Activated T-cell treated with anti-CD3 and anti-CD28 coated beads, Interleukin-2, amount 50 U/mL, for 72 hours (primary cell): Measurements from ENCODE around the gene ZKSCAN3. TPM values are rescaled to one million over a fixed set of nuclear protein-coding genes. Genes with fewer than 3 reads are reported as not detected.
"Not testable (repeated sequence)": the region's sequence is repeated elsewhere in the genome, so short reads cannot be mapped to it uniquely, and the experiment has no call there.

Experiments
- ATAC-seq, 2 donors: fragments of 150-1000 bp; cut with Tn5 transposase; replicated peaks in 1 of 2; 2 replicates each; pipeline ENCODE4 v1.10.0; 2021; ENCODE audit warnings: moderate library complexity in 2 of 2, mild to moderate bottlenecking in 1 of 2
- DNase-seq, 2 donors: peaks; one replicate each; pipeline ENCODE4 v3.0.0; 2021 to 2022; ENCODE audit warnings: mixed read lengths in 1 of 2
- H3K27ac Mint-ChIP-seq: one replicate; pipeline ENCODE4 v1.8.0; 2022; ENCODE audit warnings: mild to moderate bottlenecking, moderate library complexity, mixed read lengths
- H3K27me3 Mint-ChIP-seq: one replicate; pipeline ENCODE4 v1.8.0; 2022; ENCODE audit warnings: low read depth, mixed read lengths
- H3K36me3 Mint-ChIP-seq, 2 donors: one replicate each; pipeline ENCODE4 v1.8.0; 2022; ENCODE audit warnings: mixed read lengths in 2 of 2, mild to moderate bottlenecking in 1 of 2; ENCODE audit not compliant: insufficient read depth in 2 of 2
- H3K4me1 Mint-ChIP-seq: one replicate; pipeline ENCODE4 v1.8.0; 2022; ENCODE audit warnings: low read depth, mixed read lengths
- H3K4me3 Mint-ChIP-seq, 2 donors: one replicate each; pipeline ENCODE4 v1.8.0; 2022; ENCODE audit warnings: mild to moderate bottlenecking in 2 of 2, mixed read lengths in 2 of 2, moderate library complexity in 2 of 2
- H3K9me3 Mint-ChIP-seq, 2 donors: one replicate each; pipeline ENCODE4 v1.8.0; 2022; ENCODE audit warnings: mixed read lengths in 2 of 2
- total RNA-seq, 2 donors: library from RNA; stranded (reverse); gene quantifications; one replicate each; pipeline ENCODE4 v1.2.3, GENCODE V29; 2022

Gene ZKSCAN3
- total RNA-seq, 2 donors from 2014 or later = 3.3 to 5.2 TPM

- DNase-seq = no peak
- no peak for ATAC-seq
- Mint-ChIP-seq H3K9me3 (no peaks in the 10 kb centered on the region), H3K4me3 (peak overlapping the region; percentile 94 to 97), H3K27me3 (peaks cover 9% of the 10 kb centered on the region), H3K36me3 (peaks cover 2 to 4% of the 10 kb centered on the region in 2 donors), H3K4me1 (peaks cover 42% of the 10 kb centered on the region), H3K27ac (no peak overlapping the region)
These were observed 1.3 kb downstream of the ZKSCAN3 start for GRCh38 chr6:28351087-28351486.

DNA sequence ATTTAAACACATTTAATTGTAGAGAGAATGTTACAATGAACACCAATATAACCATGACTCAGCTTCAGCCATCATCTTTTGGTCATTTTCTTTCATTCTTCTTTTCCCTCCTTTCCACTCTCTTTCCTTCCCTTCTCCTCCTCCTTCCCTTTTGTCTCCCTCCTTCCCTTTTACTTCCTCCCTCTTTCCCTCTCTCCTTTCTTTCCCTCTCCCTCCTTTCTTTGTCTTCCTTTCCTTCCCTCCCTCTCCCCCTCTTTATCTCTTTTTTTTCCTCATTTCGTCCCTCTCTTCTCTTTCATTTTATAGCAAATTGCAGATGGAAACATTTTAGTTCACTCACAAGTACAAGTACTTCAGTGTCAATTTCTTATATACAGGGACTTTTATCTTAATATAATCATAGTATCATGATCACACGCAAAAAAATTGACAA lies 1.8 kb downstream of the ZKSCAN3 start:
- H3K36me3 Mint-ChIP-seq = peaks cover 2 to 4% of the 10 kb centered on the region in 2 donors
- DNase-seq (no peak), ATAC-seq (no peak)
- H3K27ac Mint-ChIP-seq = no peak overlapping the region
- peaks cover 9% of the 10 kb centered on the region for H3K27me3 Mint-ChIP-seq
- H3K9me3 Mint-ChIP-seq = no peaks in the 10 kb centered on the region
- H3K4me3 Mint-ChIP-seq = peak overlapping the region; percentile 94 to 97
- H3K4me1 Mint-ChIP-seq = peaks cover 44% of the 10 kb centered on the region

- no peaks in the 10 kb centered on the region for H3K9me3 Mint-ChIP-seq
- H3K36me3 Mint-ChIP-seq = peaks cover 2 to 4% of the 10 kb centered on the region in 2 donors
- DNase-seq = no peak
- H3K4me3 Mint-ChIP-seq = no peak overlapping the region
- no peak overlapping the region for H3K27ac Mint-ChIP-seq
- H3K4me1 Mint-ChIP-seq = peaks cover 44% of the 10 kb centered on the region
- no peak for ATAC-seq
- H3K27me3 Mint-ChIP-seq = no peaks in the 10 kb centered on the region
These were observed 3.6 kb downstream of the ZKSCAN3 start for GRCh38 chr6:28353356-28353755.

DNA sequence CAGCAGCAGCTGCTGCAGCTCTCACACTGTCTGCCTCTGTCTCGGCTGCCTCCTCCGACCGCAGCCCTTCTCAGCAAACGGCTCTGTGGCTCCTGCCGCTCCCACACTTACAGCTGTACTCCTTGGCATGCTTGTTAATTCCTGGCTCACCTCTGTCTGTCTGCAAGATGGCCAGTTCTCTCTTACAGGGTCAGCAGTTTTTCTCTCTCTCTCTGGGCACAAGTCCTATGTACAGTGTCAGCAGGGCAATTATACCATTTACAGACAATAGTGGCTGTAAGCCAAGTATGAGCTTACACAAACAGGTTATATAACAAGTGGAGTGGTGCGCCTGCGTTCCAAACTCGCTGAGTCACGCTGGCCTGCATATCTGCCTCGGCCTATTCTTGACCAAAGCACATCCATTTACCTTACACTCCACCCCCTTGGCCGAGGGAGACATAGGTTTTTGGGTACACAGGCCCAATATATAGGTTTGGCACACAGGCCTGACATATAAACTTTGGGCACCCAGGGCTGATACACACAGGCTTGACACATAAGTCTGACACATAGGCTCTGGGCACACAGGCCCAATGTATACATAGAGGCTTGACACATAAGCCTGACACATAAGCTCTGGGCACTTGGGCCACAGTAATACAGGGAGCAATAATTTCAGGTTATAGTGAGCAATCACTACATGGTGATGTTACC lies 4.4 kb downstream of the ZKSCAN3 start:
- Mint-ChIP-seq H3K36me3 (peaks cover 2 to 4% of the 10 kb centered on the region in 2 donors), H3K27ac (no peak overlapping the region), H3K27me3 (no peaks in the 10 kb centered on the region), H3K4me3 (no peak overlapping the region), H3K4me1 (peaks cover 44% of the 10 kb centered on the region), H3K9me3 (no peaks in the 10 kb centered on the region)
- DNase-seq = no peak
- no peak for ATAC-seq

DNA sequence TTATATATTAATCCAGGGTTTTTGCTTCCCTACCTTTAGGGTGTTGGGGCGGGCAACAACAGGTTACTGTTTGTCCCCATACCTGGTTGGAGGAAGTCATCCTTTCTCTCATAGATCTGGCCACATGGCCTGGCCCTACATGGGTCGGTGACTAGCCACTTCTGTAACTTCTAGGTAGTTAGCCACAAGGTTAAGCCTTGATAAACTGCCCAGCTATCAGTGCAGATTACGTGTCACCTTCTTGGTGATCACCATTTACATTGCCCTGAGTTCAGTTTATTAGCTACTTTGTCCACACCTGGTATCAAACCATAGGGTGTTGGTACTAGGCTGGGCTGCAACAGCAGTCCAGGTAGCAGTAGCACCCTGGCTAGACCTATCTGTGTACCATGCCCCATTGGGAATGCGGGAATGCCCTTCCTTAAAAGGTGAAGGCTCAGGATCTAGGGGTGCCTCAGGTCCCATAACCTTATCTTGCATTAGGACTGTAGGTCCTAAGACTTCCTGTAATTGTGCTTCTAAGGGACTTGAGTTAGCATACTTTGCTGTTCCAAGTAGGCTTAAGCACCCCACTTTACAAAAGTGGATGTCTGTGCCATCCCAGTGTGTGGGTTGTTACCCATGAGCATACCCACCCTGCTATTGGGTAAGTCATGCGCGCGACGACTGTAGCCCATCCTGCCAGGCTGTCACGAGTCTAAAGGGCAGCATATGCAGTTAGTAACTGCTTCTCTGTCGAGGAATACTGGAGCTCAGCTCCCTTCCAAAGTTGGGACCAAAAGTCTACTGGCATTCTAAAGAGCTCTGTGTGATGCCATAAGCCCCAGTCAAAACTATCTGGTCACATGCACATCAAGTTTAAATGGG lies 5.2 kb downstream of the ZKSCAN3 start:
- Mint-ChIP-seq H3K27me3 (no peaks in the 10 kb centered on the region), H3K9me3 (no peaks in the 10 kb centered on the region), H3K27ac (no peak overlapping the region), H3K36me3 (peaks cover 0 to 2% of the 10 kb centered on the region in 2 donors), H3K4me1 (peaks cover 39% of the 10 kb centered on the region), H3K4me3 (peak overlapping the region; percentile 85 to 93)
- DNase-seq (no peak), ATAC-seq (no peak)

DNA sequence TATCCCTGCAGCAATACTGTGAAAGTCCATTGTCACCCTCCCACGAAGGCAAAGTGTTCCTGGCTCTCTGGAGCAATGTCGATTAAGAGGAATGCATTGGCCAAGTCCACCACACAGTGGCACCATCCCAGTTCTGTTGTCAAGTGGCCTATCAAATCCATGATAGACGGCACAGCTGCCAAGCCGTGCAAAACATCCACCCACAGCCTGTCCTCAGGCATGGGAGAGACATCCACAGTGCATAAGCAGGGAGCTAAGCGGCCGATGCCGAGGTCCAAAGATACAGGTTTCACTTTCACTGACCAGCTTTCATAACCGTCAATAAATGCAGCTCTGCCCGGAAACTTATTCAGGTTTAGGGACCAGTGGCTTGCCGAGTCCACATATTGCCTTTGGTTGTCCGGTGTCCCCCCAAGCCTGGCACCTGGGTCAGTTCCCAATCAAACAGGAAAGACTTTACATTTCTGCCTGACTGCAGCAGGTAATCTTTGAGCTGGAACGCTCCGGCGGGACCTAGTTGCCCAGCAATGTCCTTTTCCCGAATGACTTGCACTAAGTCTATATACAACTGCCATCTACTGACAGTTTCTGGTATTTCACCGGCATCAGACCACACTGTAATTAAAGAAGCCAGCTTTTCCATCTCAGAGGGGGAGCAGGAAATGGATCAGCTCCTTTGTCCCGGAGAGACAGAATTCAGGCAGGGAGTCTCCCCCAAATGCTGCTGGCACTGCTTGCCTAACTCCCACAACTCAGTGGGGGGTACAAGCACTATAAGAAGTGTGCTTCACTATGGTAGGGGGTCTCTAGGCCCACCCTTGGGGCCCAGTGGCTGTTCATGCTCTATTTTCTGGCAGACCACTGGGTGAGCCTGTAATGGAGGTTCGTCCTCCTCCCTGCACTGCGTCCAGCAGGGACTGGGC lies 6.3 kb downstream of the ZKSCAN3 start:
- ATAC-seq (peak; percentile 84 to 87), DNase-seq (peak; percentile 60 to 70)
- peaks cover 0 to 2% of the 10 kb centered on the region in 2 donors for H3K36me3 Mint-ChIP-seq
- peak overlapping the region; percentile 54 for H3K27ac Mint-ChIP-seq
- H3K27me3 Mint-ChIP-seq = no peaks in the 10 kb centered on the region
- no peaks in the 10 kb centered on the region for H3K9me3 Mint-ChIP-seq
- peaks cover 30% of the 10 kb centered on the region for H3K4me1 Mint-ChIP-seq
- H3K4me3 Mint-ChIP-seq = peak overlapping the region; percentile 85 to 93

DNA sequence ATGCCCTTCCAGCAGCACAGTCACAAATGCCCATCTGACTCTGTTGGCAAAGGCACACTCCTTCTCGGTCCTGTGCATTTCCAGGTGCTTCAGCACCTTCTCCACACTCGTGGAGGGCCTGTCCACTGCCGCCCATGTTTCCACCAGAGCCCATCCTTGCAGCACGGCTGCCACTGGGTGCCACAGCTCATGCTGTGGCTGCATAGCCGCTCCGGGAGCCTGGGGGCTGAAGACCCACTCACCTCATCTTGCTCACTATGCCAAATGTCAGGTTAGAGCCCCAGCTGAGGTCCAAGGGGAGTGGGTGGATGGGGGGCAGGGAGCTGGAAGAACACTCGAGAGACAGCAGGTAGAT lies 6.9 kb downstream of the ZKSCAN3 start:
- Mint-ChIP-seq H3K4me1 (peaks cover 23% of the 10 kb centered on the region), H3K9me3 (no peaks in the 10 kb centered on the region), H3K4me3 (no peak overlapping the region), H3K36me3 (peaks cover 0 to 2% of the 10 kb centered on the region in 2 donors), H3K27me3 (no peaks in the 10 kb centered on the region), H3K27ac (no peak overlapping the region)
- DNase-seq (no peak), ATAC-seq (no peak)

- Mint-ChIP-seq H3K4me1 (peaks cover 19% of the 10 kb centered on the region), H3K4me3 (no peak overlapping the region), H3K9me3 (no peaks in the 10 kb centered on the region), H3K36me3 (peaks cover 0 to 2% of the 10 kb centered on the region in 2 donors), H3K27me3 (no peaks in the 10 kb centered on the region), H3K27ac (no peak overlapping the region)
- DNase-seq (no peak), ATAC-seq (no peak)
These were observed 7.3 kb downstream of the ZKSCAN3 start for GRCh38 chr6:28357036-28357435.

- H3K4me3 Mint-ChIP-seq, H3K36me3 Mint-ChIP-seq, DNase-seq, H3K27me3 Mint-ChIP-seq, H3K9me3 Mint-ChIP-seq, ATAC-seq, H3K27ac Mint-ChIP-seq: not testable (repeated sequence)
- peaks cover 15% of the 10 kb centered on the region for H3K4me1 Mint-ChIP-seq
These were observed 9.8 kb downstream of the ZKSCAN3 start for GRCh38 chr6:28359562-28359961.

DNA sequence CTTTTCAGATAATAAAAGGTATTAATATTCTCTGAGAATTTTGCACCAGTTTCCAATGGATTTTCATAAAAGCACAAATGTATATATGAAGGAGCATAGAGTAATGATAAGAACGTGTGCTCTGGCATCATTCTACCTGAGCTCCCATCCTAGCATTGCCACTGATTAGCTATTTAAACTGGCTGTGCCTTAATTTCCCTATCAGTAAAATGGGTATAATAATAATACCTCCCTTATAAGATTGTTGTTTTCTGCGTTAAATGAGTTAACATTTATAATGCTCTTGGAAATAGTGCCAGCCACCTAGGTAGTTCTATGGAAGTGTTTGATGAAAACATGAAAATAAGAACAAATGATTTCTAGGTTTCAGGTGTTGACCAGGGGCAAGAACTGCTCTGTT lies 11.2 kb downstream of the ZKSCAN3 start:
- no peak for ATAC-seq

GRCh38 chr6:28365590-28365989 lies 15.8 kb downstream of the ZKSCAN3 start:
- not testable (repeated sequence) for H3K36me3 Mint-ChIP-seq, DNase-seq, ATAC-seq, H3K27ac Mint-ChIP-seq, H3K4me1 Mint-ChIP-seq, H3K27me3 Mint-ChIP-seq, H3K4me3 Mint-ChIP-seq, H3K9me3 Mint-ChIP-seq

More for the DNA sequence above, 11.2 kb downstream of the ZKSCAN3 start:
- Mint-ChIP-seq H3K4me3 (no peak overlapping the region), H3K4me1 (peaks cover 3% of the 10 kb centered on the region), H3K36me3 (peaks cover 4% of the 10 kb centered on the region in 2 donors), H3K27ac (no peak overlapping the region), H3K27me3 (no peaks in the 10 kb centered on the region), H3K9me3 (no peaks in the 10 kb centered on the region)
- no peak for DNase-seq

- ATAC-seq = no peak
- no peaks in the 10 kb centered on the region for H3K27me3 Mint-ChIP-seq
- no peaks in the 10 kb centered on the region for H3K9me3 Mint-ChIP-seq
- peaks cover 4% of the 10 kb centered on the region in 2 donors for H3K36me3 Mint-ChIP-seq
- no peaks in the 10 kb centered on the region for H3K4me1 Mint-ChIP-seq
- no peak overlapping the region for H3K4me3 Mint-ChIP-seq
- H3K27ac Mint-ChIP-seq = no peak overlapping the region
- DNase-seq = no peak
These were observed 18.8 kb downstream of the ZKSCAN3 start for GRCh38 chr6:28368522-28368921.

DNA sequence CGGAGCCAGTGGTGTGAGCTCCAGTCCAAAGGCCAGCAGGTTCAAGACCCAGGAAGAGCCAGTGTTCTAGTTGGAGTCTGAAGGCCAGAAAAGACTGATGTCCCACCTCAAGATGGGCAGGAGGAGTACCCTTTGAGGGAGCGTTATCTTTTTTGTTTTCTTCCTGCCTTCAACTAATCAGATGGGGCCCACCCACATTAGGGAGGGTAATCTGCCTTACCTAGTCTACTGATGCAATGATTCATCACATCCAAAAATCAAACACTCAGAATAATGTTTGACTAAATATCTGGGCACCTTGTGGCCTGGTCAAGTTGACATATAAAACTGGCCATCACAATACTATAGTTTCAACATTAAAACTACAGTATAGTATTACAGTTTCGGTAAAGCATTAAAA lies 19.7 kb downstream of the ZKSCAN3 start:
- no peaks in the 10 kb centered on the region for H3K27me3 Mint-ChIP-seq
- no peak overlapping the region for H3K4me3 Mint-ChIP-seq
- peaks cover 4% of the 10 kb centered on the region in 2 donors for H3K36me3 Mint-ChIP-seq
- DNase-seq (no peak), ATAC-seq (no peak)
- H3K27ac Mint-ChIP-seq = no peak overlapping the region
- no peaks in the 10 kb centered on the region for H3K4me1 Mint-ChIP-seq
- no peaks in the 10 kb centered on the region for H3K9me3 Mint-ChIP-seq
